Measurements from ENCODE around the gene SAP30.

SAP30 gene

DNA sequence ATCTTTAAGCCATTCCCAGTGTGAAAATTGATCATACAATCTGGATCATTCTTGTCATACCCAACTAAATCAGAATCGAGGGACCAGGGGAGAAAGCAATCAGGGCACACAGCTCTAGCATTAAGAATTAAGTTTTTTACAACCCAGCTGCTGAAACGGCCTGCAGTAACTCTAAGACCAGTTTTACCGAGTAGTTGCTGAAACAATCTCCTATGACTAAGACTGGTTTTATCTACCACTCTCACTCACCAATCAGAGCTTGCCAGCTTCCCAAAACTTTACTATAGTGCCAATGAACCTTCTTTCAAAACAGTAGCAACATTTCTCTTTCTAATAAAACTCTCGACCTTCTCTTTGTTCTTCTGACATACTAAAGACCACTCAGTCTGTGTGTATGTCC lies 2.8 kb upstream of the SAP30 start:
- DNase-seq: no peak

DNA sequence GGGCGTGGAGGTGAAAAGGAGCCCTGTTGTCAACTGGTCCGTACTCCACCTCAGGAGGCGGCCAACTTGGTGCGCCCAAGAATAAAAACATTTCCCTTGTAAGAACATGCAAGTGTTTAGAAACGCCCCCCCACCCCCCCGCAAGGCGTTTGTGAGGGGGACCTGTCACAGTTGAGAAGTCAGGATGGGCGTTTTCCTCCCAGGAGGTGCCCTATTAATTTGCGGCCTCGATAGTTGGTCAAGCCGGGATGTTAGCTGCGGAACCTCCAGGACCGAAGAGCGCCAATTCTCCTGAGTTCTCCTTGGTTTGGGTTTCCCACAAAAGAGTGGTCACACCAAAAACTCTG lies 651 bp upstream of the SAP30 start:
- no peak for DNase-seq

DNA sequence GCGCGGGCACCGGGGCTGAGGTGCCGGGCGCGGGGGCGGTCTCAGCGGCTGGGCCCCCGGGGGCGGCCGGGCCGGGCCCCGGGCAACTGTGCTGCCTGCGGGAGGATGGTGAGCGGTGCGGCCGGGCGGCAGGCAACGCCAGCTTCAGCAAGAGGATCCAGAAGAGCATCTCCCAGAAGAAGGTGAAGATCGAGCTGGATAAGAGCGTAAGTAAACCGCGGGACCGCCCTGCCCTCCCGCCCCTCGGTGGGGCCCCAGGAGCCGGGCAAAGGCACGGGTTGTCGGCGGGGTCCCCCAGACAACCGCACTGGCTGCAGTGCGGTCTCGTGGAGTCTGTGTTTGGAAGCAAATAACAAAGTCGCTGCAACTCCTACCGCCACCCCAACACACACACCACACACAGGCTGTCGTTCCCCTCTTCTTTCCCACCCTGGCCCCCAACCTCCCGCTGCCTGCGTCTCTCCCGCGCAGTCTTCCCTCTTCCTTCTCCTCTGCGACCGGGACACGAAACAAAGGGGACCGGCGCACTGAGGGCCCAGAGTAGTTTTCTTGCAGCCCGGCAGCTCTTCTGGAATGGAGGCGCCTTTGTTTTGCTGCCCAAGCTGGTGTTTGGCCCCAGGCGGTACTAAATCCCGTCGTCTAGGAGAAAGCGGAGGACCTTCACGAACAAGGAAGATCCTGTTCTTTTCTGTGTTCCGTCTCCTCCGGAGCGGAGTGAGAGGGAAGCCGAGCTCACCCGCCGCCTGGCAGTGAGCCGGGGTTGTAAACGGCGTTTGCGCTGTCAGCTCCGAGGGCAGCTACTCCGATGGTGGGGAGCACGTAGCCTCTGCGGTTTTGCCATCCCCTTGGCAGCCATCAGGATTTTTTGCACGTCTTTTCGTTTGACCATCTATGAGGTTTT lies 788 bp downstream of the SAP30 start:
- DNase-seq: no peak

DNA sequence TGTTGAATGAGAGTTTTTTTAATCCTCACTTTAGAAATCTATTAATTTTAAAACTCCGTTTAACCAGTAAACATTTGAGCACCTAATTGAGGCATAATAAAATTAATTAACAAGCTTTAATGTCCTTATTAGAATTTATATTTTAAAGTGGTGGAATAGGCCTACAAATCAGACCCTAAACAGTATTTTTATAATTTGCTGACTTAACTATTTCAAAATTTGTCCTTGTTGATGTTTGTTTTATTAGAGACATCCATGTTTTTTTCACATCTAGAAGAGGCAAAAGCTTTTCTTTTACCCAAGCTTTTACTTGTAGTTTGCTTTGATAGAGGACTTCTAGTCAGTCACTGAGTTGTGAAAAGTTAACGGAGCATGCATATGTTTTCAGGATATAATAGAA lies 3.8 kb downstream of the SAP30 start:
- DNase-seq: no peak

DNA sequence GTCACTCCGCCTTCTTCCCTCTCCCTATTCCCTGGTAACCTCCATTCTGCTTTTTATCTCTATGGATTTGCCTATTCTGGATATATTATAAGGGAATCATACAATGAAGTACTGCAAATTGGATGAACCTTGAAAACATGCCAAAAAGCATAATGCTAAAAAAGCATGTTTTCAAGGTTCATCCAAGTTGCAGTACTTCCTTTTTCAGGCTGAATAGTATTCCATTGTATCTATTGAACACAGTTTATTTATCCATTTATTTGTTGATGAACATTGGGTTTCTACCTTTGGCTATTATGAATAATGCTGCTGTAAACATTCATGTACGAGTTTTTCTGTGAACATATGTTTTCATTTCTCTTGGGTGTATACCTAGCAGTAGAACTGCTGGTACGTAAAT lies 9.2 kb downstream of the SAP30 start:
- no peak for DNase-seq

DNA sequence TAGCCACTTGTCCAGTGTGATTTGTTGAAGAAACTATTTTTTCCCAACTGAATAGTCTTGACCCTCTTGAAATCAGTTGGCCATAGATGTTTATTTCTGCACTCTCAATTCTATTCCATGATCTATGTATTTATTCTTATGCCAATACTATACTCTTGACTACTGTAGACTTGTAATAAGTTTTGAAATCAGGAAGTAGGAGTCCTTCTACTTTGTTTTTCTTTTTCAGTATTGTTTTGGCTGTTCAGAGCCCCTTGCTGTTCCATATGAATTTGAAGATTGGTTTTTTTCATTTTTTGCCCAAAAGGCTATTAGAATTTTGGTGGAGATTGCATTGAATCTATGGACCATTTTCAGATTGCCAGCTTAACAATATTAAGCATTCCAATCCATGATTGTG lies 10.2 kb downstream of the SAP30 start:
- DNase-seq: no peak

DNA sequence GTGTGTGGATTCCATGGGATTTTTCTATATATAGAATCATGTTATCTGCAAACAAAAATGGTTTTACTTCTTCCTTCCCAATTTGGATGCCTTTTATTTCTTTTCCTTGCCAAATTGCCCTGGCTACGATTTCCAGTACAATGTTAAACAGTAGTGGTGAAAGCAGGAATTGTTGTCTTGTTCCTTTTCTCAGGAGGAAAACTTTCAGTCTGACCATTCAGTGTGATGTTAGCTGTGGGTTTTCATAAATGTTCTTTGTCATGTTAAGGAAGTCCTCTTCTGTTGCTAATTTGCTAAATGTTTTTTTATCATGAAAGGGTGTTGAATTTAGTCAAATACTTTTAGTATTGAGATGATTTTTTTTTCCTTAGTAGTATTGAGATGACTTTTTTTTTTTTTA lies 10.9 kb downstream of the SAP30 start:
- no peak for DNase-seq

DNA sequence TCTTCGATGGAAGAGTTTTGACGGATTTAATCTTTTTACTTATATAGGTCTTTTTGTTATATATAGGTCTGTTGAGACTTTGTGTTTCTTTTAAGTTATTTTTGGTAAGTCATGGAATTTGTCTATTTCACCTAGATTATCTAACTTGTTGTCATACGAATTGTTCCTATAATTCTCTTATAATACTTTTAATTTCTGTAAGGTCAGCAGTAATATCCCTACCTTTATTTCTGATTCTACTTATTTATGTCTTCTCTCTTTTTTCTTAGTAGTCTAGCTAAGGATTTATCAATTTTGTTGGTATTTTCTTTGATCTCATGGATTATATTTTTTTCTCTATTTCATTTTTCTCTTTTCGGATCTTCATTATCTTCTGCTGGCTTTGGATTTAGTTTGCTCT lies 11.6 kb downstream of the SAP30 start:
- no peak for DNase-seq

DNA sequence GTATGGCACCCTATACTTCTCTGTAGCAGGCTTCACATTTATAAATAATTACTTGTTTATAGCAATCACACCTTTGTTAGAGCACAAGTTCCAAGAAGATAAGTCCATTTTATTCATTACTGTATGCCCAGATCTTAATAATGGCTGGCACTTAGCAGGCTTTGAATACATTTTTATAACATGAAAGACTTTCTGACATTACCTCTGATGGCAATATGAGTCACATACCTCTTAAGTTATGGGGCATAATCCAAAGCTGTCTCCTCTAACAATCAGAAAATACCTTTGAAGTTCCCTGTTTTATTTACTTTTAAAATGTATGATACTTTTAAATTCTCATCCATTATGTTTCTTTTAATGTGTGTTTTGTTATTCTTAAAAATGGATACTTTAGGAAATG lies 16.0 kb downstream of the SAP30 start:
- DNase-seq: no peak

DNA sequence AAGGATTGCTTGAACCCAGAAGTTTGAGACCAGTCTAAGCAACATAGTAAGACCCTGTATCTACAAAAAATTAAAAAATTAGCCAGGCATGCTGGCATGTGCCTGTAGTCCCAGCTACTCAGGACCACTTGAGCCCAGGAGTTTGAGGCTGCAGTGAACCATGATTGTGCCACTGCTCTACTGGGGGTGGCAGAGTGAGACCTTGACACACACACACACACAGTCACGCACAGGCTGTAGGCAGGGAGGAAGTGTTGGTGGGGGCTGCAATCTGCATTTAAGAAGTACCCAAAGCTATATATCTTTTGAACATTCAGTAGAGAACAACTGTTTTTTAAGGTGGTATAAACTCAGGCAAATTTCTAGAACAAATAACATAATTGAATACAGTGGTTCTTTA lies 20.9 kb downstream of the SAP30 start:
- DNase-seq: no peak

DNA sequence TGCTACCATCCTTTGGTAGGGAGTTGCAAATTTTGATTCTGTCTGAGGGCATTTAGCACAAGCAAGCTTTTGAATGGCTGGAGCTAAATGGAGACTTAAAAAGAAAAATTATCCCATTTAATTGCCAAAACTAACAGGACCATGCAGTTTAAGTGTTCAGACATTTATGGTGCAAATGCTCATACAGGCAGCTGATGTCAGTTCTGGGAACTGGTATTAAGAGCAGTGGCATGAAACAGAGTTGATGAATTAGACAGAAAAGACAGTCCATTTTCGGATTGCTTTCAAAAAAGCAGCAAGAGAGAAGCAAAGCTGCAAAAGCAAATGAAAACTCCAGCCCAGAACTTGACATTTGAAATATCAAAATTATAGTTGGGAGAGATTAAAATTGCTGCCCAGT lies 26.9 kb downstream of the SAP30 start:
- no peak for DNase-seq

DNA sequence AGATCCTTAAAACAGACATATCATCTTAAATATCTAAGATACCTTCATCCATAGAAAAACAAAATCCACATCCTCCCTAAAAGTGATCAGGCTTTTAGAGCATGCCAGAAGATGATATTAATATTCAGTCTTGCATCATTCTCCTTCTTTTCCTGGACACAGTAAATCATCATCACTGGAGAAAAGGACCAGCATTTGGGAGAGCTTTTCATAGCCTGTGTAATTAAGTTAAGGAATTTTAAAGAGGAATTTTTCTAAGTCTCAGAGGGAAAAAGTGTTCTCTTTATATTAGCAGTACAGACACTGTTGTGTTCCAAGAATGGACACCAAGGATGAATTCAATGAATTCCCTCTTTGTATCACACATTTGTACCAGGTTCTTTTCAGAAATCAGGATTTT lies 27.5 kb downstream of the SAP30 start:
- DNase-seq: no peak

DNA sequence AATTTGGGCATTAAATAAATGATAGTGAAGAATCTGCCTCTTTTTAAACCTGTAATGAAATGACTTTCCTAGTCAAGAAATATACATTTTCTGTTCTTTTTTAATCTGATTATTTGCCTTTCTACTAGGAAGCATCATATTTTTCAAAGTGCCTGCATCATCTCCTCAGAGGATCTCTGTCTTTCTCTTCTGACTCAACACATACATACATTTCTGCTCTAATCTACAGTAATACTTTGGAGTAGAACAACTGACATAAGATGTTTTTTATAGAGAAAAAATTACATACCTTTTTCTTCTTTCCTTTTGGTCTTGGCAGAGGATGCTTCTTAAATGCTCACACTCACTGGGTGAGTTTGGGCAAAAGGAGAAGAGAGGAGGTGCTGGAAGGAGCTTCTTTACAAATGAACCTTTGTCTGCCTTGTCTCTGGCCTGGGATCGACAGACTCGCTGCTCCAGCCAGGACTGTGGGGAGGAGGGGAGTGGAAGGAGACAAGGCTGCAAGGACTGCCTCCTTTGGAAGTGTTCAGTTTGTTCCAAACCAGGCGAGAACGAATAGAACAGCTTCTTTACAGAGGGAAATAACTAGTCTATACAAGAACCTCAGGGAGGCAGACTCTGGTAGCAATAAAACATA lies 28.1 kb downstream of the SAP30 start, which contains the start of gene SCRG1:
Gene SCRG1 (minus strand): TSS at position 338 of the 637 bp plus-strand sequence. CDS start 7,702 bp downstream, outside the sequence.
- DNase-seq: no peak

DNA sequence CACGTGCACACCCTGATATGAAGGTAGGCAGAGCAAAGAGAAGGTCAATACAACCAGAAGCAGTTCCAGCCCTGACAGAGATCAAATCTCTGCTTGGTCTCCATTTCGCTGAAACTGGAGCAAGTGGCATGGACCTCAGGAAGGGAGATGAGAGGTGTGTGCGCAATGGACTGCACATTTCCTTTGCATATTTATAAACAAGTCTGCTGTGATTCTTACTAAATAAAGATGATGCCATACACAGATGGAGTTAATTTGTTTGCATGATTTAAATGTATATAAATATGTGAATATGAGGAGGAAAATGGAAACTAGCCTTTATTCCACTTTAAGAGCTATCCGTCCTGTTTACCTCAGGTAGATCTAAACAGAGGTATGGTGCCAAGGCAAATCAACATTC lies 30.3 kb downstream of the SAP30 start:
- no peak for DNase-seq

DNA sequence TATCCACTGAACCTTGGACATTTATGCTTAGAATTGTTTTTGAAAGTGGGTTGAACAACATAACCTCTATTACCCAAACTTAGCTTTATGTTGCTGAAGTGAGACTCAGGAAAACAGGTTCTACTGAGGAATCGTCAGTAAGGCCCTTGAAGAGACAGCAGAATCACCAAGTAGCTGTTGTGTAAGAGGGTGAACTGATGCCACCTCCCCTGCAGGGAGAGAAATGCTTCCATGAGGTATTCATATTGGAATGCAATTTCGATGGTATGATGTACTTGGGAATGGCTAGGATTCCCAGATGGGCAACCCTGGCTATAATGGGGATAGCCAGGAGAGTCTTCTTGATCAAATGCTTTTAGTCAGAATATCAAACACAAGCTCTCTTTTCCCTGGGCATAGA lies 32.3 kb downstream of the SAP30 start:
- no peak for DNase-seq

DNA sequence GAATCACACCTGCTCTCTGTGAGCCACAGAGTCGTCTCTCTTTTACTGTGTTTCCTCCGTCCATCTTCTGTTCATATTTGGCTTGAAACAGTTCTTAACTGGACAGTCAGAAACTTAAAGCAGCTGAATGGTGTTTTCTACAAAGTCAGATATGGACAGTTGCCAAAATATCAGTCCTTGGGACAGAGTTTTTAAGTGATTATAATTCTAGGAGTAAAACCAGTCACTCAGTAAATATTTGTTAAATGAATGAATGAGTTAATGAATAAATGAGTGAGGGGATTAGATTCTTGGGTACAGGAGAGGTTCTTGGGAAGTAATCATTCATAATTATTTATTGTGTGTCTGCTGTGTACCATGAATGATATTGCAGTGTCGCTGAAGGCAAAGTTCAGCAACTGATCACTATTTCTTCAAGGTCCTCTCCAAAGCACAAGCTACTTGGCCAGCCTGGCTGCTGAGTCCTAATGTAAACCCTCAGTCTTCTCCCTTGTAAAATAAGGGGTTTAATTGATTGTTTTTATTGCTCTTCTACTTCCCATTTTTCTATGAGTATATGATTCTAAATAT lies 33.6 kb downstream of the SAP30 start:
- DNase-seq: no peak

DNA sequence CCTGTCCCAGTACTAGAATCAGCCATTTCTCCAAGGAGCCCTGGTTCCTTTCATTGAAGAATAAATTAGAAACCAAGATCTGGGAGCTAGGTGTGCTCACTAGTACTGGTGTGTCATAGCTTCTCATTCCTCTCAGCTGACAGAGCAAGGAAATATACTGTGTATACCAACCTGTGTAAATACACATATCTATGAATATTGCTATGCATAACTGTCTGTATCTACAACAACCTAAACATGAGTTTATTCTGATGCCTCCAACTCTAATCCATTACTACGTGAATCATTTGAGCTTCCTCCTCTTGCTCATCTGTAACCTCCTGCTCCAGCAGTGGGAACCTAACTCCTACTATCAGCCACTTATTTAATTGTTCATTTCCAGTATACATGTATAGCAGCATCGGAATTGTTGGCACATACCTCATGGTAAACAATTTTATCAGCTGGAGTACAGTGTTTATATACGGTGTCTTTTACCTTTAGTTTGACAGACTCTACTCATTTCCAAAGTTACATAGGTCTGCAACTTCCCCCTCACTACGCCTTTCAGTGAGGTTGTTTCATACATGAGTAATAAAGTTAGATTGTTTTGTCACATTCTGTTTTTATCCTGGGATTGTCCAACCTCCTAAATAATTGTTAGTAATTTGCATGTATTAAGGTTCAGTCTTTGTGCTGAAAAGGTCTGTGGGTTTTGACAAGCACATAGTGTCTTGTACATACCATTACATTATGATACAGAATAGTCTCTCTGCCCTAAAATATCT lies 35.3 kb downstream of the SAP30 start:
- DNase-seq: no peak

DNA sequence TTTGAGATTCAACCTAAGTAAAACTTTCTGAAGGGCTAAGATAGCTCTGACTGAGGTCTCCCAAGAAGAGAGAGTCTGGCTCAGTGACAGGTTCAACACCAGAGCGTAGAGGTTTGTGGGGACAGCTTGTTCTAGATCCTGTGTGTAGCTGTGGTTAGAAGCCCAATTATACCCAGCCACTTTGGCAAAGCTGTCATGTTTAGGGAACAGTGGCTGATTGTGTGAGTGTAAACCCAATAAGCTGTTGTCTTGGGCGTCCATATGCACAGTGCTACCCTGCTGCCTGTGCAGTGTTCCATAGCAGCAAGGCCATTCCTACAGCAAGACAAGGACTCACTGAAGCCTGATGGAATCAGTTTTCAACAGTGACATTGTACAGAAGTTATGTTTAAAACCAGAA lies 39.3 kb downstream of the SAP30 start:
- DNase-seq: no peak

DNA sequence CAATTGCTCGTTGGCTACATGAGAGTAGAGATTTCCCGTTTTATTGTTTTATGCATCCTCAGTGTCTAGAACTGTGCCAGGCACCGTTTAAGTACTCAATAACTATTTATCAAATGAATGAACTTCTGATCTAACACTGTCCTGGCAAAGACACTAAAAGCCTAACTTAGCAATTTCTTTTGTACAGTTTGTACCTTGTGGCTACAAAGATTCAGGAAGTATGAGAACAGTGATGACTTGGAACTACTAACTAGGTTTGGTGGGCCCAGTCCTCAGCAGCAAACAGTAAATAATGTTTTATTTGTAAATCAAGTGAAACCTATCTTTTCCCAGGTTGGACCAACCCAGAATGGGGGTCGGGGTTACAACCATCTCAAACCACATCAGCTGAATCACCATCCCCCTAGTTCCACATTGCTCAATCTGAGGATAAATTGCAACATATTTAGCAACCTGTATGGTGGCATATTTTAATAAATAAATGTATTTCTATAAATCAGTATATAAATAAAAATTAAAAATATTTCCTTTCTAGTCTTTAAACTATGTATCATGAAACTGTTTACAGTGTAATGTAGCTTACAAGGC lies 40.4 kb downstream of the SAP30 start:
- DNase-seq: no peak

DNA sequence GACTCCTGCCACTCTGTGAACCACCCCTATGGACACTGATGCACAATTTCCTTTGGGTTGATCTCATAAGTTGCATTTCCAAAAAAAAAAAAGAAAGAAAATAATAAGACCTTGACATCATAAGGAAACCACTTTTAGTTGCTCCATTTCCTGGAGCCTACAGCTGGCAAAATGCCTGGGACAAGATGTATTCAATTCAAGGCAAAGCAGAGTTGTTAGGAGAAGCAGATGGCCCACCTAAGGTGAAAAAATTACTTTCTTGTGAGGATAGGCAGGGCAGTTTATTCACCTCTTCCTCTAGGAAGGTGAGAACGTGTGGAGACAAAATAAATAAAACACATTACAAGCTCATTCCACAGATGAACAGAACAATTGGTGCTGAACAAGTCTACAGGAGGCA lies 42.3 kb downstream of the SAP30 start:
- DNase-seq: no peak

DNA sequence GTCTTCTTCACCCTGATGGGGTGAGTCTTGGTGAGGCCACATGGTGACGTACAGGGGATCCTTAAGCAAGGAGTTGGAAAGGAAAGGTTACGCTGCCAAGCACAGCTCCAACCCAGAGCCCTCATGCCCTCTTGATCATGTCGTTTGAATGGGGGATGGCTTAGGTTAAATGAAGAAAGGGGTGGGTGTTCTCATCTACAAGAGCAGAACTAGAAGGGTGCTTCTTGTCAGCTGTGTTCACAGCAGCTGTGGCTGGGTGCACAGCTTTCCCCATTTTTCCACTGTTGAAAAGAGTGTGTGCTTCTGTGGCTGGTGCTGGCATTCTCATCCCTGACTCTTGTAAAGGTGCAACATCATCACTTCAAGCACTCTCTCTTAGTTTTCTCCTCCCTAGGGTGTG lies 43.7 kb downstream of the SAP30 start:
- no peak for DNase-seq

DNA sequence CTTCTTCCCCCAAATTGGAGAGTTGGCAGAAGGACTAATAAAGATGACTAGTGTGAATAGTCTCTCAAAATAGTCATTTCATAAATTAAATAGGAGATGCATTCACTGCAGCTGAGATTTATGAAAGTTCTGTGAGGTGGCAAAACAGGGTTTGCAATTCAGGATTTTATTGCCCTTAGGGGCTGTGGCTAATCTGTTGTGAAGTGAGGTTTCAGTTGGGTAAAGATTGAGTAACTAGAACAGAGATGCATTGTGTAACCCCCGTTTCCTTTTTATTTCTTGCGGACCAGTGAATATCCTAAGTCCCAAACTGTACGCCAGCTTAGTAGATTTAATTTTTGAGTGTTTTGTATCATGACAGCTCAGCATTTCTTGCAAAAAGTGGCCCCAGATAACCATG lies 44.3 kb downstream of the SAP30 start:
- DNase-seq: no peak

Measured in cortex of kidney (tissue), 1 donor.